Stimulated activated CD4-positive, alpha-beta T cell treated with anti-CD3 and anti-CD28 coated beads, Interleukin-2, amount 100 ng/mL, for 24 hours (primary cell): ENCODE results near the gene ZNF628.
A peak's percentile ranks its signal among the peaks of the same experiment; 100 is the strongest.

Experiments
- DNase-seq, 2 donors: peaks; one replicate each; pipeline ENCODE4 v3.0.0-alpha.2; 2020

ZNF628 gene

GRCh38 chr19:55465460-55466240, 10.8 kb upstream of the ZNF628 start:
- DNase-seq, result no peak

GRCh38 chr19:55466241-55466614, 10.2 kb upstream of the ZNF628 start:
- no peak for DNase-seq

- peak; percentile 81 to 82 for DNase-seq
Observed at GRCh38 chr19:55467236-55468053, 9.0 kb upstream of the ZNF628 start.

GRCh38 chr19:55468054-55468393, 8.4 kb upstream of the ZNF628 start:
- DNase-seq, result no peak

GRCh38 chr19:55471266-55471665, 5.2 kb upstream of the ZNF628 start:
- no peak for DNase-seq

GRCh38 chr19:55472463-55472862, 4.0 kb upstream of the ZNF628 start:
- no peak for DNase-seq

GRCh38 chr19:55473225-55474012, 3.0 kb upstream of the ZNF628 start:
- no peak for DNase-seq

- no peak for DNase-seq
Observed at GRCh38 chr19:55474269-55475265, 1.9 kb upstream of the ZNF628 start.

GRCh38 chr19:55477905-55478304, 1.5 kb downstream of the ZNF628 start:
- no peak for DNase-seq

GRCh38 chr19:55478364-55478763, 1.9 kb downstream of the ZNF628 start:
- no peak for DNase-seq

- no peak for DNase-seq
Observed at GRCh38 chr19:55479045-55479444, 2.6 kb downstream of the ZNF628 start.

GRCh38 chr19:55479451-55480230, 3.2 kb downstream of the ZNF628 start:
- no peak for DNase-seq

GRCh38 chr19:55481148-55481793, 4.9 kb downstream of the ZNF628 start:
- DNase-seq, result no peak

GRCh38 chr19:55481794-55482155, 5.4 kb downstream of the ZNF628 start:
- DNase-seq, result no peak

- DNase-seq, result no peak
Observed at GRCh38 chr19:55482156-55482961, 5.9 kb downstream of the ZNF628 start.

GRCh38 chr19:55482967-55483705, 6.7 kb downstream of the ZNF628 start:
- no peak for DNase-seq

GRCh38 chr19:55483706-55484592, 7.5 kb downstream of the ZNF628 start:
- no peak for DNase-seq
